K562 (cell line): ENCODE results near the gene PTPRE.

ENCODE experiments used
- CBFB ChIP-seq: sonication (generic); formaldehyde crosslinking; IDR thresholded peaks from 2 replicates; pipeline ENCODE4 v1.4.0; 2020; ENCODE audit warnings: mild to moderate bottlenecking, missing genetic modification reagents
- ELF1 ChIP-seq: fragments of 200-800 bp; sonication (Bioruptor generic); IDR thresholded peaks from 2 replicates; pipeline ENCODE4 v1.6.1; 2016; ENCODE audit warnings: missing genetic modification characterization, missing compliant biosample characterization
- POLR2A ChIP-seq: fragments of 450-650 bp; conservative IDR thresholded peaks from 2 replicates; pipeline ENCODE4 v1.6.1; 2016
- POLR2AphosphoS2 ChIP-seq: IDR thresholded peaks from 2 replicates; pipeline ENCODE4 v1.6.1; 2012; ENCODE audit warnings: low read length, improper control_type of control experiment
- SREBF1 ChIP-seq: fragments of 150-350 bp; IDR thresholded peaks from 2 replicates; pipeline ENCODE4 v1.6.1; 2014; ENCODE audit warnings: antibody characterized with exemption, low read depth, low read length, borderline replicate concordance
- STAG1 ChIP-seq: sonication (generic); formaldehyde crosslinking; IDR thresholded peaks from 2 replicates; pipeline ENCODE4 v1.5.0; 2020; ENCODE audit warnings: missing genetic modification reagents, borderline replicate concordance
- THRAP3 ChIP-seq: fragments of 450-650 bp; IDR thresholded peaks from 2 replicates; pipeline ENCODE4 v1.6.1; 2016; ENCODE audit warnings: mild to moderate bottlenecking, inconsistent platforms, borderline replicate concordance
- TF ChIP-seq, protein P1 (sequence below), 2 experiments: fragments of 450-650 bp; IDR thresholded peaks; 2 replicates each; pipeline ENCODE4 v1.6.1; 2016; ENCODE audit warnings: mild to moderate bottlenecking in 2 of 2, borderline replicate concordance in 1 of 2, low read depth in 1 of 2, moderate library complexity in 1 of 2
- TF ChIP-seq, protein P2 (sequence below), 3 experiments: IDR thresholded peaks in 2 of 3; conservative IDR thresholded peaks in 1 of 3; 2 replicates each; pipeline ENCODE4 v1.5.1; 2011 to 2012; ENCODE audit warnings: low read length in 3 of 3, mild to moderate bottlenecking in 3 of 3, control low read depth in 2 of 3, improper control_type of control experiment in 1 of 3, inconsistent platforms in 1 of 3, low read depth in 1 of 3, mixed read lengths in 1 of 3, moderate library complexity in 1 of 3; ENCODE audit not compliant: insufficient read depth in 2 of 3

DNA sequence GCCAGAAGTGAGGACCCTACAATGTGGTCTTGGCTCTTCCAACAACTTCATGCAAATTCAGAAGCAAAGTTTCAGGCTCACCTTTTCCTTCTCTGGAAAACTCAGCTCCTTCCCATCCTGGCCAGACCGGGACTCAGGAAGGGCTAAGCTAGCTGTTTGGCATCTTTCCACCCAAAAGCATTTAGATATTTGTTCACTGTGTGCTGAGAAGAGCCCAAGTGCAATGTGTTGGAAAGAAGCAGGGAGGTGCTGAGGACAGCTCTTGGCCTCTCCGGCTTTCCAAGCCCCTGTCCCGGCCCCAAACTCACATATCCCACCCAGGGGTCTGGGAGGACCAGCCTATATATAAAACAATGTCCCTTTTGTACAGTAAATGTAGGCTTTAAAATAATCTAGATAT is 174.8 kb downstream of the PTPRE start:
- TF ChIP-seq POLR2A = no peak
- no peak for TF ChIP-seq THRAP3
- TF ChIP-seq, protein P1, sequence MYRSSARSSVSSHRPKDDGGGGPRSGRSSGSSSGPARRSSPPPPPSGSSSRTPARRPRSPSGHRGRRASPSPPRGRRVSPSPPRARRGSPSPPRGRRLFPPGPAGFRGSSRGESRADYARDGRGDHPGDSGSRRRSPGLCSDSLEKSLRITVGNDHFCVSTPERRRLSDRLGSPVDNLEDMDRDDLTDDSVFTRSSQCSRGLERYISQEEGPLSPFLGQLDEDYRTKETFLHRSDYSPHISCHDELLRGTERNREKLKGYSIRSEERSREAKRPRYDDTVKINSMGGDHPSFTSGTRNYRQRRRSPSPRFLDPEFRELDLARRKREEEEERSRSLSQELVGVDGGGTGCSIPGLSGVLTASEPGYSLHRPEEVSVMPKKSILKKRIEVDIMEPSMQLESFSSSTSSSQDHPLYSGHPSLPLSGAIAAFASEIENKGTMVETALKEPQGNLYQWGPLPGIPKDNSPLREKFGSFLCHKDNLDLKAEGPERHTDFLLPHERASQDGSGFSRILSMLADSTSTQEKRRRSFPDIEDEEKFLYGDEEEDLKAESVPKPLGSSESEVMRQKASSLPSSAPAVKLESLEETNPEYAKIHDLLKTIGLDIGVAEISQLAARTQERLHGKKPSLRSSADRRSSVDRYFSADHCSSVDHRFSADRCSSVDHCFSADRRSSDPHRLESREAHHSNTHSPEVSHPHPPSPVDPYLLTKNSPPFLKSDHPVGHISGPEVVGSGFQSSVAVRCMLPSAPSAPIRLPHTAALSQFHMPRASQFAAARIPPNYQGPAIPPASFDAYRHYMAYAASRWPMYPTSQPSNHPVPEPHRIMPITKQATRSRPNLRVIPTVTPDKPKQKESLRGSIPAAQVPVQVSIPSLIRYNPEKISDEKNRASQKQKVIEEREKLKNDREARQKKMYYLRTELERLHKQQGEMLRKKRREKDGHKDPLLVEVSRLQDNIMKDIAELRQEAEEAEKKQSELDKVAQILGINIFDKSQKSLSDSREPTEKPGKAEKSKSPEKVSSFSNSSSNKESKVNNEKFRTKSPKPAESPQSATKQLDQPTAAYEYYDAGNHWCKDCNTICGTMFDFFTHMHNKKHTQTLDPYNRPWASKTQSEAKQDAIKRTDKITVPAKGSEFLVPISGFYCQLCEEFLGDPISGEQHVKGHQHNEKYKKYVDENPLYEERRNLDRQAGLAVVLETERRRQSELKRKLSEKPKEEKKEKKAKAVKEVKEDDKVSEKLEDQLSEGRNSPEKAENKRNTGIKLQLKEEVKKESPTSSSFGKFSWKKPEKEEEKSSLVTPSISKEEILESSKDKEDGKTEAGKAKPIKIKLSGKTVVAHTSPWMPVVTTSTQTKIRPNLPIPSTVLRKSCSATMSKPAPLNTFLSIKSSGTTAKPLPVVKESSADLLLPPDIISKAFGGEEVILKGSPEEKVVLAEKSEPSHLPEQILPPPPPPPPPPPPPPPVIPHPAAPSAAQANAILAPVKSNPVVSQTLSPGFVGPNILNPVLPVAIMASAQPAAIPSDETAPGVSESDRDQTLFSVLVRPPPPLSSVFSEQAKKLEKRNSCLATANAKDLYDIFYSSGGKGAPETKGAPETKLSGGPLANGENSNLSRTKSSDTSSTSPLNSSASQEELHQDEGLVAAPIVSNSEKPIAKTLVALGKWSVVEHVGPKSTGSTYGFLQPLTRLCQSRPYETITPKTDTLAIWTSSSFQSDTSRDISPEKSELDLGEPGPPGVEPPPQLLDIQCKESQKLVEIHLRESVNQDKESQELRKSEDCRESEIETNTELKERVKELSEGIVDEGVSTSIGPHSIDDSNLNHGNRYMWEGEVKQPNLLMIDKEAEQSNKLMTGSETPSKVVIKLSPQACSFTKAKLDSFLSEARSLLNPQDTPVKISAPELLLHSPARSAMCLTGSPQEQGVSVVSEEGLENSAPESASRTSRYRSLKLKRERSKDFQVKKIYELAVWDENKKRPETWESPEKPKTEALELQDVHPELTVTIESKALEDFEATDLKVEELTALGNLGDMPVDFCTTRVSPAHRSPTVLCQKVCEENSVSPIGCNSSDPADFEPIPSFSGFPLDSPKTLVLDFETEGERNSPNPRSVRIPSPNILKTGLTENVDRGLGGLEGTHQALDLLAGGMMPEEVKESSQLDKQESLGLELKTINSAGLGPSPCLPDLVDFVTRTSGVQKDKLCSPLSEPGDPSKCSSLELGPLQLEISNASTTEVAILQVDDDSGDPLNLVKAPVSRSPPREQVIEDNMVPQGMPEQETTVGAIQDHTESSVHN (IDR thresholded peaks at IDR 0.05; ENCODE audit: borderline replicate concordance in 1 of 2, low read depth in 1 of 2) = no peak
- TF ChIP-seq, protein P2, sequence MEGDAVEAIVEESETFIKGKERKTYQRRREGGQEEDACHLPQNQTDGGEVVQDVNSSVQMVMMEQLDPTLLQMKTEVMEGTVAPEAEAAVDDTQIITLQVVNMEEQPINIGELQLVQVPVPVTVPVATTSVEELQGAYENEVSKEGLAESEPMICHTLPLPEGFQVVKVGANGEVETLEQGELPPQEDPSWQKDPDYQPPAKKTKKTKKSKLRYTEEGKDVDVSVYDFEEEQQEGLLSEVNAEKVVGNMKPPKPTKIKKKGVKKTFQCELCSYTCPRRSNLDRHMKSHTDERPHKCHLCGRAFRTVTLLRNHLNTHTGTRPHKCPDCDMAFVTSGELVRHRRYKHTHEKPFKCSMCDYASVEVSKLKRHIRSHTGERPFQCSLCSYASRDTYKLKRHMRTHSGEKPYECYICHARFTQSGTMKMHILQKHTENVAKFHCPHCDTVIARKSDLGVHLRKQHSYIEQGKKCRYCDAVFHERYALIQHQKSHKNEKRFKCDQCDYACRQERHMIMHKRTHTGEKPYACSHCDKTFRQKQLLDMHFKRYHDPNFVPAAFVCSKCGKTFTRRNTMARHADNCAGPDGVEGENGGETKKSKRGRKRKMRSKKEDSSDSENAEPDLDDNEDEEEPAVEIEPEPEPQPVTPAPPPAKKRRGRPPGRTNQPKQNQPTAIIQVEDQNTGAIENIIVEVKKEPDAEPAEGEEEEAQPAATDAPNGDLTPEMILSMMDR (IDR thresholded peaks at IDR 0.05 in 2 of 3, conservative IDR thresholded peaks at IDR 0.05 in 1 of 3; ENCODE audit: insufficient read depth in 2 of 3, low read depth in 1 of 3, low read length in 3 of 3) = no peak
- no peak for TF ChIP-seq POLR2AphosphoS2
- TF ChIP-seq SREBF1 = no peak
- TF ChIP-seq ELF1 (tag) = no peak
- no peak for TF ChIP-seq CBFB (CRISPR knock-in tag)
- TF ChIP-seq STAG1 (CRISPR knock-in tag) = no peak
